Measurements from ENCODE around the gene CBLB. TPM values are rescaled to one million over a fixed set of nuclear protein-coding genes. Genes with fewer than 3 reads are reported as not detected.

CBLB gene
- total and polyA plus RNA-seq, 2 donors (not counting 1 experiment from before 2014, with no cell fraction given): 26.9 to 28.5 TPM

DNA sequence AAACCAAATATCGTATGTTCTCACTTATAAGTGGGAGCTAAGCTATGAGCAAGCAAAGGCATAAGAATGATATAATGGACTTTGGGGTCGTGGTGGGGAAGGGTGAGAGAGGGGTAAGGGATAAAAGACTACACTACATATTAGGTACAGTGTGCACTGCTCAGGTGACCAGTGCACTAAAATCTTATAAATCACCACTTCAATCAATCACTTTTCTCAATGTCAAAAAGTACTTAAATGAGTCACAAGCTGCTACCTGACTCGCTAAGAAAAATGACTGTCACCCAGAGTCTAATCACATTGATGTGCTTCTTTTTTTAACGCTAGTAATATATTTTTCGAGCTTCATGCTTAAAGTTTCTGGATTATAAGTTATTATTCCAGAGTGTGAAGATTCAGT is 95.5 kb downstream of the CBLB start:
- no peak overlapping the region for H2AFZ ChIP-seq (ENCODE audit: low read length)
- no peaks in the 10 kb centered on the region for H3K27me3 ChIP-seq (ENCODE audit: control insufficient read depth, insufficient read depth, low read length)
- no peaks in the 10 kb centered on the region for H3K79me2 ChIP-seq (ENCODE audit: control insufficient read depth, insufficient read depth, low read length)
- no peak overlapping the region for H3K9ac ChIP-seq (ENCODE audit: insufficient read depth, low read length)
- H4K20me1 ChIP-seq (ENCODE audit: control insufficient read depth, extremely low read depth, insufficient read depth, low read length): no peaks in the 10 kb centered on the region
- H3K4me1 ChIP-seq (ENCODE audit: control insufficient read depth, extremely low read depth, insufficient read depth, low read length): no peaks in the 10 kb centered on the region
- no peaks in the 10 kb centered on the region for H3K9me3 ChIP-seq (ENCODE audit: control insufficient read depth, insufficient read depth, low read depth, low read length)
- no peak for TF ChIP-seq EZH2 (IDR thresholded peaks at IDR 0.05; ENCODE audit: low read length, missing control alignments)
- no peak for TF ChIP-seq CTCF (conservative IDR thresholded peaks at IDR 0.05 in 1 of 2, IDR thresholded peaks at IDR 0.05 in 1 of 2; ENCODE audit: low read depth in 1 of 2, low read length in 2 of 2)
- H3K4me2 ChIP-seq (ENCODE audit: extremely low read depth, insufficient read depth, low read length): no peak overlapping the region
- no peak overlapping the region for H3K27ac ChIP-seq (ENCODE audit: insufficient read depth, low read length)
- no peak overlapping the region for H3K4me3 ChIP-seq (replicated peaks in 1 of 4; ENCODE audit: control extremely low read depth in 1 of 4, insufficient read depth in 1 of 4, low read depth in 3 of 4, low read length in 4 of 4)
- no peak for DNase-seq (ENCODE audit: low read depth in 2 of 2)
- H3K36me3 ChIP-seq (ENCODE audit: control insufficient read depth, insufficient read depth, low read length): no peaks in the 10 kb centered on the region

GRCh38 chr3:105772635-105773034 is 96.2 kb downstream of the CBLB start:
- H3K27me3 ChIP-seq (ENCODE audit: control insufficient read depth, insufficient read depth, low read length): no peaks in the 10 kb centered on the region
- TF ChIP-seq EZH2 (IDR thresholded peaks at IDR 0.05; ENCODE audit: low read length, missing control alignments) (no peak), CTCF (conservative IDR thresholded peaks at IDR 0.05 in 1 of 2, IDR thresholded peaks at IDR 0.05 in 1 of 2; ENCODE audit: low read depth in 1 of 2, low read length in 2 of 2) (no peak)
- no peak overlapping the region for H3K27ac ChIP-seq (ENCODE audit: insufficient read depth, low read length)
- DNase-seq (ENCODE audit: low read depth in 2 of 2): no peak
- H3K79me2 ChIP-seq (ENCODE audit: control insufficient read depth, insufficient read depth, low read length): no peaks in the 10 kb centered on the region
- no peak overlapping the region for H2AFZ ChIP-seq (ENCODE audit: low read length)
- no peak overlapping the region for H3K9ac ChIP-seq (ENCODE audit: insufficient read depth, low read length)
- no peaks in the 10 kb centered on the region for H3K4me1 ChIP-seq (ENCODE audit: control insufficient read depth, extremely low read depth, insufficient read depth, low read length)
- H3K4me3 ChIP-seq (replicated peaks in 1 of 4; ENCODE audit: control extremely low read depth in 1 of 4, insufficient read depth in 1 of 4, low read depth in 3 of 4, low read length in 4 of 4): no peak overlapping the region
- H3K36me3 ChIP-seq (ENCODE audit: control insufficient read depth, insufficient read depth, low read length): no peaks in the 10 kb centered on the region
- no peaks in the 10 kb centered on the region for H3K9me3 ChIP-seq (ENCODE audit: control insufficient read depth, insufficient read depth, low read depth, low read length)
- no peak overlapping the region for H3K4me2 ChIP-seq (ENCODE audit: extremely low read depth, insufficient read depth, low read length)
- no peaks in the 10 kb centered on the region for H4K20me1 ChIP-seq (ENCODE audit: control insufficient read depth, extremely low read depth, insufficient read depth, low read length)

DNA sequence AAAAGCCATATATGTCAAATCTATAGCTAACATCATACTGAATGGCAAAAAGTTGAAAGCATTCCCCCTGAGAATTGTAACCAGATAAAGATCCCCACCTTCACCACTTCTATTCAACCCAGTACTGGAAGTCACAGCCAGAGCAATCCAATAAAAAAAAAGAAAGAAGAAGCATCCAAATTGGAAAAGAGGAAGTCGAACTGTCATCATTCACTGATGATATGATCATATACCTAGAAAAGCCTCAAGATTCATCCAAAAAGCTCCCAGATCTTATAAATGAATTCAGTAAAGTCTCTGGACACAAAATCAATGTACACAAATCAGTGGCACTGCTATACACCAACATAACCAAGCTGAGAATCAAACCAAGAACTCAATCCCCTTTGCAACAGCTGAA is 97.4 kb downstream of the CBLB start:
- Histone ChIP-seq H3K4me1 (ENCODE audit: control insufficient read depth, extremely low read depth, insufficient read depth, low read length) (no peaks in the 10 kb centered on the region), H3K4me3 (replicated peaks in 1 of 4; ENCODE audit: control extremely low read depth in 1 of 4, insufficient read depth in 1 of 4, low read depth in 3 of 4, low read length in 4 of 4) (no peak overlapping the region), H3K27ac (ENCODE audit: insufficient read depth, low read length) (no peak overlapping the region), H3K36me3 (ENCODE audit: control insufficient read depth, insufficient read depth, low read length) (no peaks in the 10 kb centered on the region), H3K9ac (ENCODE audit: insufficient read depth, low read length) (no peak overlapping the region), H2AFZ (ENCODE audit: low read length) (no peak overlapping the region), H4K20me1 (ENCODE audit: control insufficient read depth, extremely low read depth, insufficient read depth, low read length) (no peaks in the 10 kb centered on the region), H3K79me2 (ENCODE audit: control insufficient read depth, insufficient read depth, low read length) (no peaks in the 10 kb centered on the region), H3K27me3 (ENCODE audit: control insufficient read depth, insufficient read depth, low read length) (no peaks in the 10 kb centered on the region), H3K9me3 (ENCODE audit: control insufficient read depth, insufficient read depth, low read depth, low read length) (no peaks in the 10 kb centered on the region), H3K4me2 (ENCODE audit: extremely low read depth, insufficient read depth, low read length) (no peak overlapping the region)
- DNase-seq (ENCODE audit: low read depth in 2 of 2): no peak
- no peak for TF ChIP-seq EZH2 (IDR thresholded peaks at IDR 0.05; ENCODE audit: low read length, missing control alignments)
- TF ChIP-seq CTCF (conservative IDR thresholded peaks at IDR 0.05 in 1 of 2, IDR thresholded peaks at IDR 0.05 in 1 of 2; ENCODE audit: low read depth in 1 of 2, low read length in 2 of 2): no peak
